Adrenal gland (tissue), 5 donors: ENCODE results near the gene ETFA.

Experiments used
- POLR2A ChIP-seq, 2 donors: fragments of 450-650 bp; IDR thresholded peaks; one replicate each; pipeline ENCODE4 v1.6.1; 2017; ENCODE audit warnings: antibody characterized with exemption in 2 of 2, mild to moderate bottlenecking in 2 of 2, moderate library complexity in 1 of 2
- TF ChIP-seq, protein P1 (sequence below), 6 experiments: fragments of 450-650 bp in 4 of 6; fragments of 200-600 bp in 2 of 6; sonication (generic) in 1 of 6; IDR thresholded peaks; 1 replicate in 5 of 6; 2 replicates in 1 of 6; pipeline versions ENCODE4 v1.5.1 to v1.8.0; 2016 to 2021; ENCODE audit warnings: antibody characterized with exemption in 6 of 6, mild to moderate bottlenecking in 2 of 6, moderate library complexity in 1 of 6
- donor health status: DM: no; HTN: no; CAD: no.

DNA sequence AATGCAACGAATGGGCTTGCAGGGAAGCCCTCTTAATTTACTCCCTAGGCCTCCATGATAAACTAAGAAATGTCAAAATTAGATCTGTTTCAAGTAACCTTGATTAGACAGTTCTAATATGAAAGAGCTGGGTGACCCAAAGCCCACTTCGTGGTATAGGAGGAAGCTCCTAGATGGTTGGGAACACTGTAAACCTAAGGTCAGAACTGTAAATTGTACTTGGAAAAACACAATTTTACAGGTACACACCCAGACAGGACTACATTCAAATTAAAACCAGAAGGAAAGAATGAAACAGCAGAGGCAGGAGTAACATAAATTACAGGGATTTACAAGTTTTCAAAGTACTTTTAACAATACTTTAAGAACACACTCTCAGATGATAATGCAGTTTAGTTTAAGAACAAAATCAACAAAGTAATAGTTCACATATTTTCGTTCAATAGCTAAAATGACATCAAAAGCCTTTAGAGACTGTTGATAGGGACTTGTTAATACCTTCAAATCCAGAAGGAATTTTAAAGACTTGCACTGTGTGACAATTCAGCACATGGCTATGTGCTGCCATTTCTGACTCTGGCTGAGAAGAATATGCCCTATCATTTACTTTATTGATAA, 43.7 kb upstream of the ETFA start:
- TF ChIP-seq, protein P1, sequence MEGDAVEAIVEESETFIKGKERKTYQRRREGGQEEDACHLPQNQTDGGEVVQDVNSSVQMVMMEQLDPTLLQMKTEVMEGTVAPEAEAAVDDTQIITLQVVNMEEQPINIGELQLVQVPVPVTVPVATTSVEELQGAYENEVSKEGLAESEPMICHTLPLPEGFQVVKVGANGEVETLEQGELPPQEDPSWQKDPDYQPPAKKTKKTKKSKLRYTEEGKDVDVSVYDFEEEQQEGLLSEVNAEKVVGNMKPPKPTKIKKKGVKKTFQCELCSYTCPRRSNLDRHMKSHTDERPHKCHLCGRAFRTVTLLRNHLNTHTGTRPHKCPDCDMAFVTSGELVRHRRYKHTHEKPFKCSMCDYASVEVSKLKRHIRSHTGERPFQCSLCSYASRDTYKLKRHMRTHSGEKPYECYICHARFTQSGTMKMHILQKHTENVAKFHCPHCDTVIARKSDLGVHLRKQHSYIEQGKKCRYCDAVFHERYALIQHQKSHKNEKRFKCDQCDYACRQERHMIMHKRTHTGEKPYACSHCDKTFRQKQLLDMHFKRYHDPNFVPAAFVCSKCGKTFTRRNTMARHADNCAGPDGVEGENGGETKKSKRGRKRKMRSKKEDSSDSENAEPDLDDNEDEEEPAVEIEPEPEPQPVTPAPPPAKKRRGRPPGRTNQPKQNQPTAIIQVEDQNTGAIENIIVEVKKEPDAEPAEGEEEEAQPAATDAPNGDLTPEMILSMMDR (IDR thresholded peaks at IDR 0.05), result no peak
- no peak for TF ChIP-seq POLR2A (IDR thresholded peaks at IDR 0.05)
